ENCODE data around the gene PRKAG3. TPM values are rescaled to one million over a fixed set of nuclear protein-coding genes. Genes with fewer than 3 reads are reported as not detected.

PRKAG3 gene
- total and polyA plus RNA-seq, 8 donors, result not detected

DNA sequence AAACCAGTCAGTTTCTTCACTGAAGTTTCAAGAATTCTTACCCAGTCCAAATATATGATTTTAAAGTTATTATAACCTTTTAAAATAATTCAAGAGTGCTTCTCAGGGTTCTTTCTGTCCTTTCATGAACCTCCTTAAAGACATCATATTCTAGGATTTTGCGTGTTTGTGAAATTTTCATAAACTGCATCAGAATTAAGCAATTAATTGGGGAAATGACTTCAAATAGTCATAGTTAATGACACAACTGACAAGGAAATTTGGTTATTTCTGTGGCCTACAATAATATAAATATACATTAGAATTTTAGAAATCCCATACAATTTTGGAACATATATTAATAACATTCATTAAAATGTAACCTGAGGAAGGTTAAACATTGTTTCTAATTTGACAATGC lies 39.2 kb downstream of the PRKAG3 start:
- intact Hi-C loops (cut with DNase I; ENCODE audit: low total_unique reads), result no loop called here
- peaks cover 0 to 15% (median 0%) of the 10 kb centered on the region in 4 donors for H3K4me1 ChIP-seq
- 95 to 100% (median 96%) methylated on average over 1 of the region's 1 CpG for WGBS, 5 donors
- no peak for DNase-seq
- H3K9me3 ChIP-seq, result peaks cover 0 to 4% (median 0%) of the 10 kb centered on the region in 4 donors
- H3K27ac ChIP-seq, result no peak overlapping the region
- no peaks in the 10 kb centered on the region for H3K36me3 ChIP-seq
- no peak overlapping the region for H3K4me3 ChIP-seq
- no peak for TF ChIP-seq POLR2A (IDR thresholded peaks at IDR 0.05)
- TF ChIP-seq CTCF (IDR thresholded peaks at IDR 0.05), result no peak
- no peak for TF ChIP-seq POLR2AphosphoS5 (IDR thresholded peaks at IDR 0.05)
- no peak for TF ChIP-seq EP300 (IDR thresholded peaks at IDR 0.05)
- H3K27me3 ChIP-seq, result no peaks in the 10 kb centered on the region

DNA sequence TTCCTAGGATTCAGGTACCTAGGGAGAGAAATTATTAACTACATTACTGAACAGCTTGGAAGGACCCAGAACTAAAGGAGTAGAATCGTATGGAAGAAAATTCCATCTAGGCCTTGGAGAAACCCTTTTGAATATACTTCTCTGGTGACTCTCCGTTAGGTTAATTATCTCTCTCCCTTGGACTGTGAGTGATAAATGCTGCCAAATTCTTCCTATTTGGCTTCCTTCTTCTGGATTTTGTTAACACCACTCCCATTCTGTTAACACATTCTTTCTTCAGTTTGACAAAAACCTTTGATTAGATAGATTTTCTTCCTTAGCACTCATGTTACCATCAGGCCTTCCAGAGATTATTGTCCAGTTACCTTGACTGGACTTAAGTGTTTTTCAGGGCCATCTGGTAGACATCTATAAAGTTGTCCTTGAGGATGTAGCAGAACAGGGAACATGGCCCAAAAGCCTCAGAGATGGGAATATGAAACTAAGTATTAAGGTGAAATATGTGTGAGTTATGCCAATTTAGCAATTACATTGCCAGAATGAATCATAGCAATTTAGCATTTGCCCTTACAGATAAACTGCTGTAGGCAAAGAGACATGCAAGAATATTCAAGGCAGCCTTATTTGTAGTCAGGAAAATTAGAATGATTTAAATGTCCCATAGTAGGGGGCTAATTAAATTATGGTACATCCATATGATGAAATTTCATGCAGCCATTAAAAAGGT lies 42.9 kb downstream of the PRKAG3 start:
- H3K4me3 ChIP-seq, result no peak overlapping the region
- H3K9me3 ChIP-seq, result peaks cover 0 to 4% (median 0%) of the 10 kb centered on the region in 4 donors
- intact Hi-C loops (cut with DNase I; ENCODE audit: low total_unique reads), result no loop called here
- no peak for TF ChIP-seq POLR2AphosphoS5 (IDR thresholded peaks at IDR 0.05)
- TF ChIP-seq EP300 (IDR thresholded peaks at IDR 0.05), result no peak
- TF ChIP-seq POLR2A (IDR thresholded peaks at IDR 0.05), result no peak
- TF ChIP-seq CTCF (IDR thresholded peaks at IDR 0.05), result no peak
- no peaks in the 10 kb centered on the region for H3K27me3 ChIP-seq
- WGBS, 5 donors, result 76 to 89% (median 82%) methylated on average over 2 of the region's 2 CpGs
- peak overlapping the region in 1 of 5 donors; percentile 9 for H3K27ac ChIP-seq
- no peaks in the 10 kb centered on the region for H3K36me3 ChIP-seq
- no peak for DNase-seq
- peaks cover 0 to 15% (median 3%) of the 10 kb centered on the region in 4 donors for H3K4me1 ChIP-seq

GRCh38 chr2:218786133-218786532 lies 45.5 kb downstream of the PRKAG3 start:
- 86 to 95% (median 92%) methylated on average over 3 of the region's 3 CpGs for WGBS, 5 donors
- Histone ChIP-seq H3K36me3 (no peaks in the 10 kb centered on the region), H3K27ac (no peak overlapping the region), H3K9me3 (peaks cover 0 to 4% (median 0%) of the 10 kb centered on the region in 4 donors), H3K4me1 (peaks cover 4 to 38% (median 17%) of the 10 kb centered on the region in 4 donors), H3K4me3 (no peak overlapping the region), H3K27me3 (peaks cover 0 to 11% (median 10%) of the 10 kb centered on the region in 3 donors)
- DNase-seq, result no peak
- intact Hi-C loops (cut with DNase I; ENCODE audit: low total_unique reads), result no loop called here
- TF ChIP-seq EP300 (IDR thresholded peaks at IDR 0.05), result no peak
- no peak for TF ChIP-seq POLR2A (IDR thresholded peaks at IDR 0.05)
- no peak for TF ChIP-seq CTCF (IDR thresholded peaks at IDR 0.05)
- TF ChIP-seq POLR2AphosphoS5 (IDR thresholded peaks at IDR 0.05), result no peak

DNA sequence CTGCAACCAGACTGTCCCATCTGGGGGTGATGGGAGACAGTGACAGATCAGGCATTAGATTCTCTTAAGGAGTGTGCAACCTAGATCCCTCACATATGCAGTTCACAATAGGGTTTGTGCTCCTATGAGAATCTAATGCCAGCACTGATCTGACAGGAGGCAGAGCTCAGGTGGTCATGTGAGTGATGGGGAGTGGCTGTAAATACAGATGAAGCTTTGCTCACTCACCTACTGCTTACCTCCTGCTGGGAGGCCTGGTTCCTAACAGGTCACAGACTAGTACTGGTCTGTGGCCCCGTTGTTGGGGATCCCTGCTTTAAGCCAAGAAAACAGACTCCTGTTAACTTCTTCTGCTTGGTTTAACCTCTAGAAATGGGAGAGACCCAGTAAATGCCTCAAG lies 46.5 kb downstream of the PRKAG3 start:
- no peaks in the 10 kb centered on the region for H3K36me3 ChIP-seq
- WGBS, 5 donors, result 16 to 40% (median 24%) methylated on average over 1 of the region's 1 CpG
- intact Hi-C loops (cut with DNase I; ENCODE audit: low total_unique reads), result no loop called here
- H3K27ac ChIP-seq, result no peak overlapping the region
- H3K27me3 ChIP-seq, result peaks cover 0 to 11% (median 10%) of the 10 kb centered on the region in 3 donors
- H3K9me3 ChIP-seq, result peaks cover 0 to 4% (median 0%) of the 10 kb centered on the region in 4 donors
- peaks cover 12 to 45% (median 22%) of the 10 kb centered on the region in 4 donors for H3K4me1 ChIP-seq
- peak in 1 of 2 donors; percentile 50 for DNase-seq
- no peak for TF ChIP-seq EP300 (IDR thresholded peaks at IDR 0.05)
- TF ChIP-seq CTCF (IDR thresholded peaks at IDR 0.05), result no peak
- no peak for TF ChIP-seq POLR2A (IDR thresholded peaks at IDR 0.05)
- TF ChIP-seq POLR2AphosphoS5 (IDR thresholded peaks at IDR 0.05), result no peak
- H3K4me3 ChIP-seq, result no peak overlapping the region
